Measurements from ENCODE around the gene CNTLN.
"Not testable (repeated sequence)": the region's sequence is repeated elsewhere in the genome, so short reads cannot be mapped to it uniquely, and the experiment has no call there.

Gene CNTLN

DNA sequence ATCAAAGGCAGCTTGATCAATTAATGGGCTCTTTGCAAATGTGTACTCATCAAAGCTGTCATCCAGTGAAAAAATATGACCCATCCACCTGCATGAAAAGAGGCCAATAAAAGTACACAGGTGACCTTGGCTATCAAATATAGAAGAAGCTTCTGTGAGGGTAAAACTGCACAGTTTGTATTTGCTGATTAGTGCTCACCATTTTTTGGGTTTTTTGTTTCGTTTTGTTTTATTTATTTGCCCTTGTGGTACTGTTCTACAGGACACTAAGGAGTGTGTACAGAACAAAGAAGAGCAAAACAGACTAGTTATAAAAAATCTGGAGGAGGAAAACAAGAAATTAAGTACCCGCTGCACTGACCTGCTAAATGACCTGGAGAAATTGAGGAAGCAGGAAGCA is 101.3 kb downstream of the CNTLN start:
- H3K4me3 Mint-ChIP-seq: no peak overlapping the region
- H3K27me3 Mint-ChIP-seq: no peaks in the 10 kb centered on the region
- H3K4me1 Mint-ChIP-seq: no peaks in the 10 kb centered on the region
- no peaks in the 10 kb centered on the region for H3K36me3 Mint-ChIP-seq
- peaks cover 5% of the 10 kb centered on the region for H3K9me3 Mint-ChIP-seq
- no peak overlapping the region for H3K27ac Mint-ChIP-seq

DNA sequence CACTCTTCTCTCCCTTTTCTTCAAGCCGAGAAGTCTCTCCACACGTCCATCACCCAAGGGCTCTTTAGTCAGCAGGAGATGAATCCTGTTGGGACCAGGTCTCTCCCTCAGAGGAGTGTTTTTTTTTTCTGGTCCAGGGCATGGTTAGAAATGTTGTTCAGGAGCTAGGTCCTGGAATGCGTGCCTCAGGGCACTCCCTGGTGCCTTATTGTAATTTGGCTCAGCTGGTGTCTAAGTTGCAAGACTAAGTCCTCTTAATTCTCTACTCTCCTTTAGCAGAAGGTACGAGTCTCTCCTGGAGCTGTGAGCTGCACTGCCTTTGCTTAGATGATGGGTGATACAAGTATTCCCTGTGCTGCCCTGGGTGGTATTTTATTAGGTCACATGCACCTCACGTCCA is 111.9 kb downstream of the CNTLN start:
- H3K36me3 Mint-ChIP-seq: peaks cover 1% of the 10 kb centered on the region
- H3K4me1 Mint-ChIP-seq: no peaks in the 10 kb centered on the region
- no peak overlapping the region for H3K4me3 Mint-ChIP-seq
- peaks cover 36% of the 10 kb centered on the region for H3K9me3 Mint-ChIP-seq
- no peak overlapping the region for H3K27ac Mint-ChIP-seq
- H3K27me3 Mint-ChIP-seq: no peaks in the 10 kb centered on the region

DNA sequence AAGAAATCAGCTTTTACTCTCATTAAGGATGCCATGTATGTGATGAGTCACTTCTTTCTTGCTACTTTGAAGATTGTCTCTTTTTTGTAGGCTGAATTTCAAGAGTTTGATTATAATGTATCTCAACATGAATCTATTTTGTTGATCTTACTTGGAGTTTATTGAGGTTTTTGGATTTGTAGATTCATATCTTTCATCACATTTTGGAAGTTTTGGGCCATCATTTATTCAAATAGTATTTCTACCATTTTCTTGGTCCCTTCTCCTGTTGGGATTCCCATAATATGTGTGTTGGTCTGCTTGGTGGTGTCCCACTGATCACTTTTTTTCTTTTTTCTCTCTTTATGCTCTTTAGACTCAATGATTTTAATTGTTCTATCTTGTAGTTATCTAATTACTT is 116.3 kb downstream of the CNTLN start:
- H3K9me3 Mint-ChIP-seq: peaks cover 27% of the 10 kb centered on the region
- H3K27me3 Mint-ChIP-seq: no peaks in the 10 kb centered on the region
- no peak overlapping the region for H3K4me3 Mint-ChIP-seq
- H3K4me1 Mint-ChIP-seq: no peaks in the 10 kb centered on the region
- no peaks in the 10 kb centered on the region for H3K36me3 Mint-ChIP-seq
- H3K27ac Mint-ChIP-seq: no peak overlapping the region

DNA sequence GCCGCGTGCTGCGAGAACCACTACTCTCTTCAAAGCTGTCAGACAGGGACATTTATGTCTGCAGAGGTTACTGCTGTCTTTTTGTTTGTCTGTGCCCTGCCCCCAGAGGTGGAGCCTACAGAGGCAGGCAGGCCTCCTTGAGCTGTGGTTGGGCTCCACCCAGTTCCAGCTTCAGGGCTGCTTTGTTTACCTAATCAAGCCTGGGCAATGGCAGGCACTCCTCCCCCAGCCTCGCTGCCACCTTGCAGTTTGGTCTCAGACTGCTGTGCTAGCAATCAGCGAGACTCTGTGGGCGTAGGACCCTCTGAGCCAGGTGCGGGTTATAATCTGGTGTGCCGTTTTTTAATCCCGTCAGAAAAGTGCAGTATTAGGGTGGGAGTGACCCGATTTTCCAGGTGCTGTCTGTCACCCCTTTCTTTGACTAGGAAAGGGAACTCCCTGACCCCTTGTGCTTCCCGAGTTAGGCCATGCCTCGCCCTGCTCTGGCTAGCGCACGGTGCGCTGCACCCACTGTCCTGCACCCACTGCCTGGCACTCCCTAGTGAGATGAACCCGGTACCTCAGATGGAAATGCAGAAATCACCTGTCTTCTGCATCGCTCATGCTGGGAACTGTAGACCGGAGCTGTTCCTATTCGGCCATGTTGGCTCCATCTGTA is 133.8 kb downstream of the CNTLN start:
- not testable (repeated sequence) for H3K27me3 Mint-ChIP-seq, H3K36me3 Mint-ChIP-seq, H3K4me1 Mint-ChIP-seq, H3K4me3 Mint-ChIP-seq, H3K27ac Mint-ChIP-seq
- H3K9me3 Mint-ChIP-seq: peaks cover 11% of the 10 kb centered on the region

DNA sequence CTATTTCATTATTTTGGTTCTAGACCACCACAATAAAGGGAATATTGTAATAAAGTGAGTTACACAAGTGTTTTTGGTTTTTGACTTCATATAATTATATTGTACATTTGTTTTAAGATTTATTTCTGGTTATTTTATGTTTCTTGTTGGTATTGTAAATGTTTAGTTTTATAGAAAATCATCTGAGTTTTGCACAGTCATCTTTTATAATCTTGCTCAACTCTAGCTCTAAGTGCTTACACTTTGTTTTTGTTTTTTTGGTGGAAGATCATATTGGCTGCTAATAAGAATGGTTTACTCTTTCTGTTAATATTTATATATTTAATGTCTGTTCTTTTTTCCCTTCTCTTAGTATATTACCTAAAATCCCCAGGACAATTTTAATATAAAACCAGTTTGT is 135.0 kb downstream of the CNTLN start:
- Mint-ChIP-seq H3K27ac (no peak overlapping the region), H3K36me3 (no peaks in the 10 kb centered on the region), H3K27me3 (no peaks in the 10 kb centered on the region), H3K4me3 (no peak overlapping the region), H3K4me1 (no peaks in the 10 kb centered on the region), H3K9me3 (peaks cover 11% of the 10 kb centered on the region)

DNA sequence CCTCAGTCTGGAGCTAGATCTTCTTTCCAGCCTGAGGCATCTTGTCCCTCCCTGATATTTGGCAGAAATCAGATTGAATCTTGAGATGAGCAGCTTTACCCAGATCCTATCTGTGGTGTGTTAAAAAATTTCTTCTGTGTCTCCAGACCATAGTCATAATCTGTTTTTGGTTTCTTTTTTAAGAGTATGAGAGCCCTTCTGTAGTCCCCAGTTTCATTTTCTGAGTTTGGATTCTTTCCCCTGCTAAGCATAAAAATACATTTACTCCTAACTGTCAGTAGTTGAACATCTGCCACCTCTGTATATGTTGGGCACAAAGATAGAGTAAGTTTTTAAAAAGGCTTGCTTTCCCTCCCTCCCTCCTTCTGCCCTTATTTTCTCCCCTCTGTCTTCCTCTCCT is 137.7 kb downstream of the CNTLN start:
- Mint-ChIP-seq H3K36me3 (no peaks in the 10 kb centered on the region), H3K4me1 (no peaks in the 10 kb centered on the region), H3K27ac (no peak overlapping the region), H3K9me3 (peaks cover 5% of the 10 kb centered on the region), H3K27me3 (no peaks in the 10 kb centered on the region), H3K4me3 (no peak overlapping the region)

DNA sequence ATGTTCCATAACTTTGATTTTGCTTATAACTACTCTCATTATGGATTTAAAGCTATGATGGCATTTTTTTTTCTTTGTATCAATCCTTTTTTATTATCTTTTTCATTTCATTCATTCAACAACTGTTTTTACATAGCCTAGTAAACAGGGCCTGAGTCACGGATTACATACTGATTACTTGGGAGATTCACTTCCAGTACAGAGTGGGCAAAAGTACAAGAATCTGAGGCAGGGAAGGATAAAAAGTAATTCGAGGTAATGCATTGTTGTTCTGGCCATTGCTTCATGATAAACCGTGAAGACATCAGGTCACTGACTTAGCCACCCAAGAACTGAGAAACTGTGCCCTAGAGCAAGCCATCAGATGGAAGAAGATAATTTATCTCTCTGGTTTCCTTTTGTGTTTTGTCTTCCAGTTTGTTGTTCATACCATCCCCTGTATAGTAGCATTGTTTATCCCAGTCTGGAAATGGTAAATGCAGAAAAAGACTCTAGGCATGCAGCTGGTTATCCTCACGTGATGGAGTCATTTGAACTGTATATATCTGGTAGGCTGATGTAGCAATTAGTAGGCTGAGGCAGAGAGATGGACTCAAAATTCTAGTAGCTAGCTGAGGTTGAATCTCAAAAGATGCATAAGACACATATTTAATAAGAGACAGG is 145.6 kb downstream of the CNTLN start:
- Mint-ChIP-seq H3K27ac (no peak overlapping the region), H3K4me1 (no peaks in the 10 kb centered on the region), H3K36me3 (no peaks in the 10 kb centered on the region), H3K27me3 (no peaks in the 10 kb centered on the region), H3K9me3 (no peaks in the 10 kb centered on the region), H3K4me3 (no peak overlapping the region)

DNA sequence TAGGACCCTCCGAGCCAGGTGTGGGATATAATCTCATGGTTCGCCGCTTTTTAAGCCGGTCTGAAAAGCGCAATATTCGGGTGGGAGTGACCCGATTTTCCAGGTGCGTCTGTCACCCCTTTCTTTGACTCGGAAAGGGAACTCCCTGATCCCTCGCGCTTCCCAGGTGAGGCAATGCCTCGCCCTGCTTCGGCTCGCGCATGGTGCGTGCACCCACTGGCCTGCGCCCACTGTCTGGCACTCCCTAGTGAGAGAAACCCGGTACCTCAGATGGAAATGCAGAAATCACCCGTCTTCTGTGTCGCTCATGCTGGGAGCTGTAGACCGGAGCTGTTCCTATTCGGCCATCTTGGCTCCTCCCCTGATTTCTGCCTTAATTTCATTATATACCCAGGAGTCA is 155.8 kb downstream of the CNTLN start:
- peaks cover 14% of the 10 kb centered on the region for H3K9me3 Mint-ChIP-seq
- not testable (repeated sequence) for H3K27ac Mint-ChIP-seq, H3K4me1 Mint-ChIP-seq, H3K27me3 Mint-ChIP-seq, H3K4me3 Mint-ChIP-seq, H3K36me3 Mint-ChIP-seq

DNA sequence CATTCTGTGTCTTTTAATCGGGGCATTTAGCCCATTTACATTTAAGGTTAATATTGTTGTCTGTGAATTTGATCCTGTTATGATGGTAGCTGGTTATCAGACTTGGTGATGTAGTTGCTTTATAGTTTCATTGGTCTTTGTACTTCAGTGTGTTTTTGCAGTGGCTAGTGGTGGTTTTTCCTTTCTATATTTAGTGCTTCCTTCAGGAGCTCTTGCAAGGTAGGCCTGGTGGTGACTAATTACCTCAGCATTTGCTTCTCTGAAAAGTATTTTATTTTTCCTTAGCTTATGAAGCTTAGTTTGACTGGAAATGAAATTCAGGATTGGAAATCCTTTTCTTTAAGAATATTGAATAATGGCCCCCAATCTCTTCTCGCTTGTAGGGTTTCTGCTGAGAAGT is 156.9 kb downstream of the CNTLN start:
- H3K4me1 Mint-ChIP-seq: no peaks in the 10 kb centered on the region
- no peak overlapping the region for H3K27ac Mint-ChIP-seq
- no peaks in the 10 kb centered on the region for H3K36me3 Mint-ChIP-seq
- H3K27me3 Mint-ChIP-seq: no peaks in the 10 kb centered on the region
- H3K9me3 Mint-ChIP-seq: peaks cover 17% of the 10 kb centered on the region
- H3K4me3 Mint-ChIP-seq: no peak overlapping the region

DNA sequence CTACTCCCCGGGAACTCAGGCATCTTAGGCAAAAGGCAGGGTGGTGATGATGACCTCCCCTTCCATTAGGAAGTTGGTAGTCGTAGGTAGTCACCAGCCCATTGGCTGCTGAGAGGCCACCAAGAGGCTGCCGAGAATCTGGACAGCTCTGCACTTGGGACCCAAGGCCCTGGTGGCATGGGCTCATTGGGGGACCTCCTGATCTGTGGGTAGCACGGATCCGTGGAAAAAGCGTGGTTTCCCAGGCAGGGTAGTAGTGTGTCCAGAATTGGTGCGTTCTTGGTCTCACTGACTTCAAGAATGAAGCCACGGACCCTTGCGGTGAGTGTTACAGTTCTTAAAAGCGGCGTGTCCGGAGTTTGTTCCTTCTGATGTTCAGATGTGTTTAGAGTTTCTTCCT is 158.8 kb downstream of the CNTLN start:
- H3K27ac Mint-ChIP-seq: no peak overlapping the region
- H3K27me3 Mint-ChIP-seq: no peaks in the 10 kb centered on the region
- no peaks in the 10 kb centered on the region for H3K4me1 Mint-ChIP-seq
- no peak overlapping the region for H3K4me3 Mint-ChIP-seq
- H3K9me3 Mint-ChIP-seq: peaks cover 20% of the 10 kb centered on the region
- no peaks in the 10 kb centered on the region for H3K36me3 Mint-ChIP-seq

DNA sequence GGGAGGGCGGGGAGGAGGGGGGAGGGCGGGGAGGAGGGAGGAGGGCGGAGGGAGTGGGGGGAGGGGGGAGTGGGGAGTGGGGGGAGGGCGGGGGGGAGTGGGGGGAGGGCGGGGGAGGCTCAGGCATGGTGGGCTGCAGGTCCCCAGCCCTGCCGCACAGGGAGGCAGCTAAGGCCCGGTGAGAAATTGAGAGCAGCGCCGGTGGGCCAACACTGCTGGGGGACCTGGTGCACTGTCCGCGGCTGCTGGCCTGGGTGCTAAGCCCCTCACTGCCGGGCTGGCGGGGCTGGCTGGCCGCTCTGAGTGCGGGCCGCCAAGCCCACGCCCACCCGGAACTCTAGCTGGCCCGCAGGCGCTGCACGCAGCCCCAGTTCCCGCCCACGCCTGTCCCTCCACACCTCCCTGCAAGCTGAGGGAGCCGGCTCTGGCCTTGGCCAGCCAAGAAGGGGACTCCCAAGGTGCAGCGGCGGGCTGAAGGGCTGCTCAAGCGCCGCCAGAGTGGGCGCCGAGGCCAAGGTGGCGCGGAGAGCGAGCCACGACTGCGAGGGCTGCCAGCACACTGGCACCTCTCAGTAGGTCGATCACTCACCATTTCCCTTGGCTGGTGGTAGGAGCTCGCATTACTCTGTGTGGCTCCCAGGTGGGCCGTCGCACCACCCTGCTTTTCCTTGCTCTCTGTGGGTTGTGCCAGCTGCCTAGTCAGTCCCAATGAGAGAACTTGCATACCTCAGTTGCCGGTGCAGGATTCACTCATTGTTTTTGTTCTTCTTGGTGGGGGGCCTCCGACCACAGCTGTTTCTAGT is 160.2 kb downstream of the CNTLN start:
- Mint-ChIP-seq H3K27me3 (no peaks in the 10 kb centered on the region), H3K27ac (no peak overlapping the region), H3K9me3 (peaks cover 20% of the 10 kb centered on the region), H3K4me3 (no peak overlapping the region), H3K4me1 (no peaks in the 10 kb centered on the region), H3K36me3 (no peaks in the 10 kb centered on the region)

DNA sequence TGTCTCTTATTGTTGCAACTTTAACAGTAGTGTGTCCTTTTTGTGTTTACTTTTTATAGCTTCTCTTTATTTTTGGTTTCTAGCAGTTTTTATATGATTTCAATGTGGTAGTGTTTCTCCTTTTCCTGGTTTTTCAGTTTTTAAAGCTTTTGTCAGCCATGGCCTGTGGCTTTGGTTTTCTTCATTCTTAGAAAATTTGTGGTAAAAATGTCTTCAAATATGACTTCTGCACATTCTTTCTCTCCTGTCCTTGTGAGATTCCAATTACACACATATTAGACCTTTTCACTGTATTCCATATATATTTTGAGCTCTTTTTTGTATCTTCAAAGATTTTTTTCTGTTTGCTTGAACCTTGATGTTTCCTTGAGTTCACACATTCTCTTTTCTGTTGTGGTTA is 180.5 kb downstream of the CNTLN start:
- Mint-ChIP-seq H3K4me3 (no peak overlapping the region), H3K27me3 (no peaks in the 10 kb centered on the region), H3K27ac (no peak overlapping the region), H3K4me1 (no peaks in the 10 kb centered on the region), H3K36me3 (no peaks in the 10 kb centered on the region), H3K9me3 (peaks cover 15% of the 10 kb centered on the region)

DNA sequence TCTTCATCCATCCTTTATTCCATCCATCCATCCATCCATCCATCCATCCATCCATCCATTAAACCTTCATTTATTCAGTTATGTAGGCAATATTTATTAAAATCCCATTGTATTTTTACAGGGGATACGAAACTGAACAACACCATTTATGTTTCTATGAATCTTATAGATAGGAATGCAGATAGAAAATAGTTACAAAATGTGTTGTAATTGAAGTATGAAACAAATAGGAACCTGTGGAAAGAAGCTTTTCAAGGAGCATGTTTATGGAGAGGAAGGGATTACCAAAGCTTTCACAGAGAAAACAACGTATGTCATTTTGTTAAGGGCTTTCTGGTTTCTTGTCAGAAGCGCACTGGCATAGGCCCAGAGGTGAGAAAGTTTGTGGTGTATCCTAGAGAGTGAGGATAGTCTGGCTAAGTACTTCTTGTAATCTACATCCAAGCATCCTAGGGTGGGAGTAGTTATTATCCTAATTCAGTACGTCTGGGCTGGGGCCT is 184.0 kb downstream of the CNTLN start:
- Mint-ChIP-seq H3K36me3 (no peaks in the 10 kb centered on the region), H3K9me3 (peaks cover 20% of the 10 kb centered on the region), H3K4me1 (no peaks in the 10 kb centered on the region), H3K4me3 (no peak overlapping the region), H3K27me3 (no peaks in the 10 kb centered on the region), H3K27ac (no peak overlapping the region)

DNA sequence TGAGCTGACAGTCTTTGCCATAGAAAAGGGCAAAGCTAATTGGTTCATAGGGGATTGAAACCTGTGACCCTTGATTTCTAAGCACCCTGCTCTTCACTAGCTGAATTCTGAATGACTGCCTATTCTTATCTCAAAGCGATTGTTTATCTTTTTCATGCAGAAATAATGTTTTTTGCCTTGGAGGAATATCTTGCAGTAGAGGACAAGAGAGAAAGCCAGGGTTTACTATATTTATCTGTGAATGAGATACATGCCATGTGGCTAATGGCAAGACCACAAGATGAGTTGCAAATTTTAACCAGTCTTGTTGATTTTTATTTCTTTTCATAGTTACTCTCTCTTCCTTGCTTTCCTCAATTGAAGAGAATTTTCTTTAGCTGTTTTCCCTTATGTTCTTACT is 185.0 kb downstream of the CNTLN start:
- Mint-ChIP-seq H3K4me3 (no peak overlapping the region), H3K4me1 (no peaks in the 10 kb centered on the region), H3K27ac (no peak overlapping the region), H3K27me3 (no peaks in the 10 kb centered on the region), H3K9me3 (peaks cover 23% of the 10 kb centered on the region), H3K36me3 (no peaks in the 10 kb centered on the region)

DNA sequence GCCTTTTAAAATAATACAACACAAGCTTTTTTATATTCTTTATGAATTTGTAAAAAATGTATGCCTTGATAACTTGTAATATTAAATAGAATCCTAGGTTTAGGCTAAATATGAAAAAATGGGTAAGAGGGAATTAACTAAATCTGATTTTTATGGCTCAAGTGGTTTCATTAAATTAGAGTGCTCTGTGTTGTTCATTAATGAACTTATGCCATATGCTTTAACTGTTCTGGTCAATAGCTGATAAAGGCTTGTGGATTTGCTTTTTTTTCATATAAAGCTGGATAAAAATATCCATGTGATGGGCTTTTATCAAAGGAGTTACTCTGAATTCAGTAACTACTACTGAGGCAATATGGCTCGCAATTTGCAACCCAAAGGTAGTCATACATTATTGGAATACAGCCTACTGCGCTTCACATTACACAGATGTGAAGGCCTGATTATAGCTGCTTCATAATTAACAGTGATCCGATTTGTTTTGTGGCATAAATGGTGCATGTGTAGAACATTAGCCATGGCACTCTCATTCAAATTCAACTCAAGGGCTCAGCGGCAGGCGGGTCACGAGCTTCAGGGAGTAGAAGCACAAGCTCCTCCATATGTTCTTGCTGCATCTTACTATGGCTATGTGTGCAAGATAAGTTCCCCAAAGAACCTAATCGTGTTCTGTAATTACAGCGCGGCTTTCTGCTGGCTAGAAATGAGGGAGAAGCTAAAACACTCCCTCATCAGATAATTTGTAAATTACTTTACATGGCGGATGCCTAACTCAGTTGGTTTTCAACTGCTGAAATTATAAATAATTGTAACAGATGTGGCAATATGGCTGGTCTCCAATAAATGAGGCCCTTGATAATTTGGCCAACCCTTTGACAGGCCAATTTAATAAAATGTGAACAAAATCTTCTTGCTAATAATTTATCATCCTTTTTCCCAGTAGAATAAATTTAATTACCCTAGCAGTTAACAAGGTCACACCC is 188.3 kb downstream of the CNTLN start:
- Mint-ChIP-seq H3K27me3 (no peaks in the 10 kb centered on the region), H3K27ac (no peak overlapping the region), H3K9me3 (peaks cover 8% of the 10 kb centered on the region), H3K36me3 (no peaks in the 10 kb centered on the region), H3K4me1 (no peaks in the 10 kb centered on the region), H3K4me3 (no peak overlapping the region)
